ENCODE measurements around the gene YIPF1. TPM values are rescaled to one million over a fixed set of nuclear protein-coding genes. Genes with fewer than 3 reads are reported as not detected.

Gene YIPF1
- total and polyA plus RNA-seq, 10 of the 15 experiments (the other 5 are each of a cell fraction or from before 2014, with no cell fraction given) = 13.0 to 36.0 (median 20.3) TPM

DNA sequence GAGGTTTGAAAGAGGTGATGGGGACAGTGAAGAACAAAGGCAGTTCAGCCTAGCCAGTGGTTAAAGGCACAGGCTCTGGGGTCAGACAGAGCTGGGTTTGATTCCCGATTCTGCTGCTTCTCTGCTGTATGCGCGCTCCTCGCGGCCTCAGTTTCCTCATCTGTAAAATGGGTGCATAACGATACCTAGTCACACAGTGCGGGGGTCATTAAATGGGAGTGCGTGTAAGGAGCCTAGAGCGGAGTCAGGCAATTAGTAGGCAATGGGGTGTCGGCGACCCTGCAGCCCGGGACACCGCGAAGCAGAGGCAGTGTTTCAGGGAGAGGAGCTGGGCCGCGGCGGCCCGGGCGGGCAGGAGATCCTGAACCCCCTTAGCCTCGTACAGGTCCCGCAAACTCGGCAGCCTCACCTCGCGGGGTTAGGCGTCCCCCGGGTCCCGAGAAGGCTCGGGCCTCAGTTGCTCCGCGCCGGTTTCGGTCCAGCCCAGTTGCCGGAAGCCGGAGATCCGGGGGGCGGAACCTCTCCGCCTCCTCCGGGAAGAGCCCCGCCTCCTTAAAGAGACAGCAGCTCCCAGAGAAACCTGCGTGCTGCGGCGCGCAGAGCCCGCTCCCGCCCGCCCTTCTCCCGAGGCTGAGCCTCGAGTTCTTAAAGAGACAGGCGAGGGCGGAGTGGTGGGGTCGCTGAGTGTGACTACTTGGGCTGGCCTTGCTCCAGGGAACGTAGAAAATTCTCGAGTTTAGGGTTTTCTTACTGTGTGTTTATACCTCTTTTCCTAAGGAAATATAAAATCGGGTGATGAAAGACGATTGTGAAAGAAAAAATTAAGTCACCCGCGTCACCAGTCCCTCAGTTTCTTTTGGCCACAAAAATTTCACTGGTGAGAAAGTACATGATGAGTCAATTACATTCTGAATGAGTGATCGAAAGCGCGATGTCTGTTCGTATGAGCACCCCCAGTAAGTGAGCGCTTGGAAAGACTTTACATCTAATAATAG, at the start of gene YIPF1 (continued):
- TF ChIP-seq, protein P1, sequence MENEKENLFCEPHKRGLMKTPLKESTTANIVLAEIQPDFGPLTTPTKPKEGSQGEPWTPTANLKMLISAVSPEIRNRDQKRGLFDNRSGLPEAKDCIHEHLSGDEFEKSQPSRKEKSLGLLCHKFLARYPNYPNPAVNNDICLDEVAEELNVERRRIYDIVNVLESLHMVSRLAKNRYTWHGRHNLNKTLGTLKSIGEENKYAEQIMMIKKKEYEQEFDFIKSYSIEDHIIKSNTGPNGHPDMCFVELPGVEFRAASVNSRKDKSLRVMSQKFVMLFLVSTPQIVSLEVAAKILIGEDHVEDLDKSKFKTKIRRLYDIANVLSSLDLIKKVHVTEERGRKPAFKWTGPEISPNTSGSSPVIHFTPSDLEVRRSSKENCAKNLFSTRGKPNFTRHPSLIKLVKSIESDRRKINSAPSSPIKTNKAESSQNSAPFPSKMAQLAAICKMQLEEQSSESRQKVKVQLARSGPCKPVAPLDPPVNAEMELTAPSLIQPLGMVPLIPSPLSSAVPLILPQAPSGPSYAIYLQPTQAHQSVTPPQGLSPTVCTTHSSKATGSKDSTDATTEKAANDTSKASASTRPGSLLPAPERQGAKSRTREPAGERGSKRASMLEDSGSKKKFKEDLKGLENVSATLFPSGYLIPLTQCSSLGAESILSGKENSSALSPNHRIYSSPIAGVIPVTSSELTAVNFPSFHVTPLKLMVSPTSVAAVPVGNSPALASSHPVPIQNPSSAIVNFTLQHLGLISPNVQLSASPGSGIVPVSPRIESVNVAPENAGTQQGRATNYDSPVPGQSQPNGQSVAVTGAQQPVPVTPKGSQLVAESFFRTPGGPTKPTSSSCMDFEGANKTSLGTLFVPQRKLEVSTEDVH (IDR thresholded peaks at IDR 0.05; ENCODE audit: low read depth, partially characterized antibody) = no peak
- TF ChIP-seq CEBPZ (IDR thresholded peaks at IDR 0.05; ENCODE audit: low read depth, low read length) (no peak), SKIL (IDR thresholded peaks at IDR 0.05; ENCODE audit: low read depth, poor library complexity, severe bottlenecking) (peak; percentile 27), IKZF1 (conservative IDR thresholded peaks at IDR 0.05) (peak; percentile 52; the same call in 1 of the 2 replicates), BHLHE40 (IDR thresholded peaks at IDR 0.05; ENCODE audit: borderline replicate concordance in 1 of 2, low read depth in 2 of 2, low read length in 1 of 2) (no peak), ATF7 (IDR thresholded peaks at IDR 0.05; ENCODE audit: low read depth) (peak; percentile 46; the same call in 1 of the 2 replicates), CHD2 (IDR thresholded peaks at IDR 0.05; ENCODE audit: borderline replicate concordance, low read depth, low read length) (no peak), ASH2L (IDR thresholded peaks at IDR 0.05; ENCODE audit: borderline replicate concordance, low read depth) (peak; percentile 90; the same call in 1 of the 2 replicates), POLR2AphosphoS2 (IDR thresholded peaks at IDR 0.05; ENCODE audit: low read depth, low read length) (no peak), BMI1 (IDR thresholded peaks at IDR 0.05; ENCODE audit: borderline replicate concordance) (no peak), TCF3 (IDR thresholded peaks at IDR 0.05; ENCODE audit: borderline replicate concordance, insufficient read depth, low read depth, low read length) (0 out of 2 replicates have a peak, but pooled peaks have one; percentile 48), ZSCAN29 (IDR thresholded peaks at IDR 0.05) (no peak), NBN (IDR thresholded peaks at IDR 0.05) (peak; percentile 66; the same call in 1 of the 2 replicates), LARP7 (IDR thresholded peaks at IDR 0.05) (0 out of 2 replicates have a peak, but pooled peaks have one; percentile 63), RB1 (IDR thresholded peaks at IDR 0.05; ENCODE audit: borderline replicate concordance) (0 out of 2 replicates have a peak, but pooled peaks have one; percentile 39), PML (IDR thresholded peaks at IDR 0.05; ENCODE audit: low read length) (0 out of 2 replicates have a peak, but pooled peaks have one; percentile 21)
- TF ChIP-seq, protein P2, sequence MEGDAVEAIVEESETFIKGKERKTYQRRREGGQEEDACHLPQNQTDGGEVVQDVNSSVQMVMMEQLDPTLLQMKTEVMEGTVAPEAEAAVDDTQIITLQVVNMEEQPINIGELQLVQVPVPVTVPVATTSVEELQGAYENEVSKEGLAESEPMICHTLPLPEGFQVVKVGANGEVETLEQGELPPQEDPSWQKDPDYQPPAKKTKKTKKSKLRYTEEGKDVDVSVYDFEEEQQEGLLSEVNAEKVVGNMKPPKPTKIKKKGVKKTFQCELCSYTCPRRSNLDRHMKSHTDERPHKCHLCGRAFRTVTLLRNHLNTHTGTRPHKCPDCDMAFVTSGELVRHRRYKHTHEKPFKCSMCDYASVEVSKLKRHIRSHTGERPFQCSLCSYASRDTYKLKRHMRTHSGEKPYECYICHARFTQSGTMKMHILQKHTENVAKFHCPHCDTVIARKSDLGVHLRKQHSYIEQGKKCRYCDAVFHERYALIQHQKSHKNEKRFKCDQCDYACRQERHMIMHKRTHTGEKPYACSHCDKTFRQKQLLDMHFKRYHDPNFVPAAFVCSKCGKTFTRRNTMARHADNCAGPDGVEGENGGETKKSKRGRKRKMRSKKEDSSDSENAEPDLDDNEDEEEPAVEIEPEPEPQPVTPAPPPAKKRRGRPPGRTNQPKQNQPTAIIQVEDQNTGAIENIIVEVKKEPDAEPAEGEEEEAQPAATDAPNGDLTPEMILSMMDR (IDR thresholded peaks at IDR 0.05 in 2 of 3, conservative IDR thresholded peaks at IDR 0.05 in 1 of 3; ENCODE audit: control insufficient read depth in 2 of 3, extremely low read depth in 1 of 3, insufficient read depth in 1 of 3, low read depth in 3 of 3, low read length in 3 of 3) = peak in 1 of 3 experiments; percentile 7; a peak in 1 of 6 replicates
